DMS153 (cell line): ENCODE results near the gene PRRT1.
"Not testable (repeated sequence)": the region's sequence is repeated elsewhere in the genome, so short reads cannot be mapped to it uniquely, and the experiment has no call there.

Experiments used
- DNase-seq: peaks from one replicate; lab custom pipeline; 2025; lab: John Stamatoyannopoulos, UW

PRRT1 gene

GRCh38 chr6:32120573-32121059 is 31.1 kb downstream of the PRRT1 start:
- no peak for DNase-seq

GRCh38 chr6:32118782-32119628 is 32.7 kb downstream of the PRRT1 start:
- peak; percentile 80 for DNase-seq

GRCh38 chr6:32117461-32117860 is 34.3 kb downstream of the PRRT1 start:
- no peak for DNase-seq

GRCh38 chr6:32116674-32117073 is 35.1 kb downstream of the PRRT1 start:
- no peak for DNase-seq

- DNase-seq, result no peak
Observed at GRCh38 chr6:32115623-32116022, 36.1 kb downstream of the PRRT1 start.

GRCh38 chr6:32114796-32115195 is 36.9 kb downstream of the PRRT1 start:
- DNase-seq, result no peak

GRCh38 chr6:32113386-32114352 is 38.1 kb downstream of the PRRT1 start:
- no peak for DNase-seq

GRCh38 chr6:32112431-32112980 is 39.2 kb downstream of the PRRT1 start:
- no peak for DNase-seq

- DNase-seq, result no peak
Observed at GRCh38 chr6:32111424-32112066, 40.2 kb downstream of the PRRT1 start.

GRCh38 chr6:32110632-32111031 is 41.1 kb downstream of the PRRT1 start:
- no peak for DNase-seq

- no peak for DNase-seq
Observed at GRCh38 chr6:32109765-32110160, 42.0 kb downstream of the PRRT1 start.

GRCh38 chr6:32109114-32109764 is 42.5 kb downstream of the PRRT1 start, which contains the start of gene TNXB:
TSS of gene TNXB (minus strand) at chr6:32109338. CDS start at chr6:32098198, 11,140 bp downstream.
- no peak for DNase-seq

GRCh38 chr6:32108727-32109113 is 43.0 kb downstream of the PRRT1 start:
- no peak for DNase-seq

GRCh38 chr6:32108094-32108627 is 43.6 kb downstream of the PRRT1 start:
- DNase-seq, result no peak

GRCh38 chr6:32107406-32107805 is 44.3 kb downstream of the PRRT1 start:
- no peak for DNase-seq

- no peak for DNase-seq
Observed at GRCh38 chr6:32105433-32105832, 46.3 kb downstream of the PRRT1 start.

GRCh38 chr6:32102255-32102654 is 49.5 kb downstream of the PRRT1 start:
- no peak for DNase-seq

GRCh38 chr6:32100251-32100650 is 51.5 kb downstream of the PRRT1 start:
- not testable (repeated sequence) for DNase-seq
